ENCODE data around the gene SLC2A6.

The SLC2A6 gene

GRCh38 chr9:133518706-133519449 is 40.0 kb upstream of the SLC2A6 start:
- H3K4me1 Mint-ChIP-seq: no peaks in the 10 kb centered on the region
- no peak for ATAC-seq
- DNase-seq (ENCODE audit: low spot score in 2 of 2): no peak

GRCh38 chr9:133518200-133518599 is 39.3 kb upstream of the SLC2A6 start:
- H3K27ac Mint-ChIP-seq: no peak overlapping the region
- no peaks in the 10 kb centered on the region for H3K9me3 Mint-ChIP-seq

More at GRCh38 chr9:133518706-133519449, 40.0 kb upstream of the SLC2A6 start:
- H3K27ac Mint-ChIP-seq: no peak overlapping the region
- no peaks in the 10 kb centered on the region for H3K9me3 Mint-ChIP-seq
- no peak overlapping the region for H3K4me3 Mint-ChIP-seq
- H3K36me3 Mint-ChIP-seq: no peaks in the 10 kb centered on the region

GRCh38 chr9:133517711-133518110 is 38.8 kb upstream of the SLC2A6 start:
- no peak overlapping the region for H3K4me3 Mint-ChIP-seq
- H3K9me3 Mint-ChIP-seq: no peaks in the 10 kb centered on the region
- H3K4me1 Mint-ChIP-seq: no peaks in the 10 kb centered on the region
- DNase-seq (ENCODE audit: low spot score in 2 of 2): no peak
- no peak for ATAC-seq
- H3K27ac Mint-ChIP-seq: no peak overlapping the region
- H3K36me3 Mint-ChIP-seq: no peaks in the 10 kb centered on the region

More at GRCh38 chr9:133518200-133518599, 39.3 kb upstream of the SLC2A6 start:
- no peak overlapping the region for H3K4me3 Mint-ChIP-seq
- H3K36me3 Mint-ChIP-seq: no peaks in the 10 kb centered on the region
- ATAC-seq (no peak), DNase-seq (ENCODE audit: low spot score in 2 of 2) (no peak)
- no peaks in the 10 kb centered on the region for H3K4me1 Mint-ChIP-seq

GRCh38 chr9:133516961-133517350 is 38.1 kb upstream of the SLC2A6 start:
- H3K27ac Mint-ChIP-seq: no peak overlapping the region
- DNase-seq (ENCODE audit: low spot score in 2 of 2): no peak
- no peaks in the 10 kb centered on the region for H3K36me3 Mint-ChIP-seq
- no peaks in the 10 kb centered on the region for H3K9me3 Mint-ChIP-seq
- H3K4me3 Mint-ChIP-seq: no peak overlapping the region
- H3K4me1 Mint-ChIP-seq: no peaks in the 10 kb centered on the region
- ATAC-seq: no peak

- Mint-ChIP-seq H3K36me3 (no peaks in the 10 kb centered on the region), H3K27ac (no peak overlapping the region), H3K9me3 (no peaks in the 10 kb centered on the region), H3K4me1 (no peaks in the 10 kb centered on the region), H3K4me3 (no peak overlapping the region)
- no peak for ATAC-seq
- no peak for DNase-seq (ENCODE audit: low spot score in 2 of 2)
These were observed 37.5 kb upstream of the SLC2A6 start for GRCh38 chr9:133516256-133516960.

GRCh38 chr9:133515615-133516255 is 36.8 kb upstream of the SLC2A6 start:
- no peaks in the 10 kb centered on the region for H3K4me1 Mint-ChIP-seq
- no peaks in the 10 kb centered on the region for H3K9me3 Mint-ChIP-seq

GRCh38 chr9:133515240-133515610 is 36.3 kb upstream of the SLC2A6 start:
- Mint-ChIP-seq H3K27ac (no peak overlapping the region), H3K4me3 (no peak overlapping the region), H3K9me3 (no peaks in the 10 kb centered on the region), H3K4me1 (no peaks in the 10 kb centered on the region), H3K36me3 (no peaks in the 10 kb centered on the region)
- DNase-seq (ENCODE audit: low spot score in 2 of 2) (no peak), ATAC-seq (no peak)

More at GRCh38 chr9:133515615-133516255, 36.8 kb upstream of the SLC2A6 start:
- no peak overlapping the region for H3K4me3 Mint-ChIP-seq
- ATAC-seq (no peak), DNase-seq (ENCODE audit: low spot score in 2 of 2) (no peak)
- H3K36me3 Mint-ChIP-seq: no peaks in the 10 kb centered on the region
- no peak overlapping the region for H3K27ac Mint-ChIP-seq

- no peak for ATAC-seq
- Mint-ChIP-seq H3K4me1 (peaks cover 1% of the 10 kb centered on the region), H3K36me3 (no peaks in the 10 kb centered on the region), H3K9me3 (no peaks in the 10 kb centered on the region), H3K27ac (no peak overlapping the region), H3K4me3 (no peak overlapping the region)
- DNase-seq (ENCODE audit: low spot score in 2 of 2): no peak
These were observed 35.8 kb upstream of the SLC2A6 start for GRCh38 chr9:133514460-133515239.

GRCh38 chr9:133513214-133514100 is 34.6 kb upstream of the SLC2A6 start:
- Mint-ChIP-seq H3K4me3 (no peak overlapping the region), H3K27ac (no peak overlapping the region), H3K4me1 (peaks cover 8% of the 10 kb centered on the region), H3K9me3 (no peaks in the 10 kb centered on the region), H3K36me3 (no peaks in the 10 kb centered on the region)
- no peak for ATAC-seq
- DNase-seq (ENCODE audit: low spot score in 2 of 2): no peak

GRCh38 chr9:133512253-133513213 is 33.6 kb upstream of the SLC2A6 start:
- H3K27ac Mint-ChIP-seq: no peak overlapping the region
- peaks cover 8% of the 10 kb centered on the region for H3K4me1 Mint-ChIP-seq
- DNase-seq (ENCODE audit: low spot score in 2 of 2): no peak
- H3K9me3 Mint-ChIP-seq: no peaks in the 10 kb centered on the region
- ATAC-seq: no peak
- H3K36me3 Mint-ChIP-seq: no peaks in the 10 kb centered on the region
- H3K4me3 Mint-ChIP-seq: no peak overlapping the region

GRCh38 chr9:133511607-133512006 is 32.7 kb upstream of the SLC2A6 start:
- H3K27ac Mint-ChIP-seq: no peak overlapping the region
- no peaks in the 10 kb centered on the region for H3K9me3 Mint-ChIP-seq
- H3K4me1 Mint-ChIP-seq: peaks cover 8% of the 10 kb centered on the region
- H3K4me3 Mint-ChIP-seq: no peak overlapping the region
- ATAC-seq (no peak), DNase-seq (ENCODE audit: low spot score in 2 of 2) (no peak)
- no peaks in the 10 kb centered on the region for H3K36me3 Mint-ChIP-seq

GRCh38 chr9:133510926-133511505 is 32.1 kb upstream of the SLC2A6 start:
- Mint-ChIP-seq H3K27ac (no peak overlapping the region), H3K9me3 (no peaks in the 10 kb centered on the region), H3K4me3 (no peak overlapping the region), H3K36me3 (no peaks in the 10 kb centered on the region), H3K4me1 (peaks cover 8% of the 10 kb centered on the region)
- no peak for ATAC-seq
- no peak for DNase-seq (ENCODE audit: low spot score in 2 of 2)
